Activated CD4-positive, alpha-beta T cell treated with anti-CD3 and anti-CD28 coated beads, Interleukin-2, amount 50 U/mL, for 1 hour (primary cell): ENCODE measurements around the gene SMAD2.

Experiments
- DNase-seq: peaks from one replicate; pipeline ENCODE4 v3.0.0-alpha.2; 2020

SMAD2 gene

DNA sequence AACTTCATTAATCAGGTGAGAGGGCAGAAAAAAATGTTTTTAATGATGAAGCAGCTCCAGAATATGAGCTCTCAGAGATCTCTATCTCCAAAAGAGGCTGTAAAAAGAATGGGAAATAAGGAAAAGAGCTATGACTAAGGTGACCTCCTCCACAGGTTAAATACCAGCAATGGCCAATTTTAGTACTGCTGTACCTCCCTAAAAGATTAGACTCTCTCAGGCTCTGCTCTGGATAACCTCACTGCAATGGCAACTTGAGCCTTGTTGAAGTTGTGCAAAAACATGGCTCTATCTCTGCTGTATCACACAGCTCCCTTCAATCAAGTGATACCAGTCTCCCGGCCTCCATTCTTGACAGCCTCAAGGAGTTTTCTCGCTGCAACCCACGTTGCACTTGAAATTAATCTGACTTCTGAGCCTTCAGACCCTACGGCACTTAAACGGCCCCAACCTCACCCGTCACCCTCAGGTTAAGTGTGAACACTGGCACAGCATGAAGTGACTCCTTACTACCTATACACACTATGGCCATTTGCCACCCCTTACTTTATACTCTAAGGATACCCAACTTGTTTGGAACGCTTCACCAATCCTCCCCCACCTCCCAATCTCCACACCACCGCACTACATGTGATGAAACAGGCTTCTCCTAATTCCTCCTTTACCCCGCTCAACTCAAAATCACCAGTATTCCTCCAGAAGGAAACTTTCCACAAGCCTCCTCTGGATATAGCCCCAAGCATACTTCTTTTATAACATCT is 36.3 kb downstream of the SMAD2 start:
- no peak for DNase-seq

DNA sequence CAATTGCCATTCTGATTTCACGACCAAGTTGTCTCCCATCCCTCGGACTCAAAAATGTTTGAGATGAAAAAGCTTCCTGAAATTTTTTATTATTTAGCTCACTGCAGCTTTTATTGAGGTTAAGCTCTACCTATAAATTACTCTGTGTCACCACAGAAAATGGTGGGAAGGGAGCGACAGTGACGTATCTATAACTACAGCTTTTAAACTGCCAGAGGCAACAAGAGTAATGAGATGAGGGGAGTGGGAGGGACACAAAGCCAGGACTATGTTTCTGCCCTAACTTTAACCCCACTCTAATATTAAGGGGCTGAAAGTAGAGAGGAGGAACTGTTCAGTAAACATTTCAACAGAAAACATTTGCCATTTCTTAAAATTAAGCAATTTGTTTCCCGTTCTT is 37.4 kb downstream of the SMAD2 start:
- DNase-seq: no peak

DNA sequence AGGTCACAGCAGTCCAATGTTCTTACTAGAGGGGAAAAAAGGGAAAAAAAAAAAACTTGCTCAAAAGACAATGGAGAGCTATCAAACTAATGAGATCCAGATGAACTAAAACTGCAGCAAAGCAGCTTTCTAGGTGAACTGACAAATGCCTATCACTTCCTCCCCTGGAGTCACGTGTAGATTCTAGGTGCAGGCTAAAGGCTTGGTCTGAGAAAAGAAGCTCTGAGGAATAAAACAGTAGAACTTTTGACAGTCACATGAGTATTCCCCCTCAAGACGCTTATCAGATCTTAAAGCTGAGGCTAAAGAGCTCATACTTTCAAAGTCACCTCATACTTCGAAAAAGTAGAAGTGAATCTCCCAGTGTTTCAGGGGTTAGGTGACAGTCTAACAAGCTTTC is 42.3 kb downstream of the SMAD2 start:
- DNase-seq: no peak

DNA sequence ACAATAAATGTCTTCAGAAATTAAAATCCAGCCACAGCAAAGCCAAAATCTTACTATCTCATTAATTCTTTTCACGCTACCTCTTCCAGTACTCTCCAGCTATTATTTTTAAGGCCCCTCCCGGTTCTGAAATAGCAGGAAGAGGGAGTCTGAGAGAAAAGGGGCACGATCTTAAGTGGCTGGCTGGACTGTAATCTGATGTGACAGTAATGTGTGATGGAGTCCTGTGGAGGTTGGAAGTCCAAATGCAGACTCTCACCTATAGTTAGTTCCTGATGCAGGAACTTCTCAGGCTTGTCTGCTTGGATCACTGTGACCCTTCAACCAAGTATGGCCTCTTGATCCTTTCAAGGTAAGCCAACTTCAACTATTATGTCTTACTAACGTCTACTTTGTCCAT is 43.2 kb downstream of the SMAD2 start:
- no peak for DNase-seq

DNA sequence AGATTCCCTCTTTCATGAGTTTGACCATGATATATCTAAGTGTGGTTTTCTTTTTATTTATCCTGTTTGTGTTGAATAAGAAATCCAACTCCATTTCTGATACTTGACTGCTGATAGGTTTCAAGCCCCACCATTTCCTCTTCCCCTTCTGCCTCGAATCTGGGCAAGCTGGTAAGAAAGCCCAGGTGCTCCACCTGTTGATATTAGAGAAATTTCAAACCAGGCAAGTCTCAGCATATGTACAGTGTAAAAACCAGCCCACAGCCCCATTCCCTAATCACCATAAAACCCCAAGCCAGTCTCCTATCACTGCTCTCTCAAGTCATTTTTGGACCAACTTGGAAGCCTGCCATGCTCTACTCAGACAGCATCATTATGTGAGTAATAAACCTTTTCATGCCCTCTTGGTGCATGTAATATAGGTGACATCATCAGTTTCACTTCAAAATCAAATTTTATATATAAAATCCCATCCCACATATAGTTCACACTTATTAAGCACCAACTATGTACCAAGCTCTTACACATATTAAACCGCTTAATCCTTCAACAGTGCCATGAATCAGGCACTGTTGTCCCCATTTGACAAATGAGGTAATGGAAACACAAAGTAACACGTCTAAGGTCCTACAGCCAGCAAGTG is 46.6 kb downstream of the SMAD2 start:
- no peak for DNase-seq

DNA sequence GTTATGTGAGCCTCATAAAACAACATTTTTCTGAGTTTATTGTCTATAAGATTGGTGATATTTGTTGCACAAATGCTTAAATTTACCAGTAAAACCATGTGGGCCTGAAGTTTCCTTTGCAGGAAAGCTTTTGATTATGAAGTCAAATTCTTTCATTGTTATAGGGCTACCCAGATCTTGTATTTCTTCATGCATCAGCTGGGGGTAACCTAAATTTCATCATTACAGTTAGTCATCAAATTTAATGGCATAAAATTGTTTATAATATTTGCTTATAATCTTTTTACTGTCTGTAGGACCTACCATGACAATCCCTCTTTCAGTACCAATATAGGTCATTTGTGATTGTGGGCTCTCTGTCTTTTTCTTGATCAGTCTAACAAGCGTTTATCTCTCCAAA is 47.8 kb downstream of the SMAD2 start:
- DNase-seq: no peak

DNA sequence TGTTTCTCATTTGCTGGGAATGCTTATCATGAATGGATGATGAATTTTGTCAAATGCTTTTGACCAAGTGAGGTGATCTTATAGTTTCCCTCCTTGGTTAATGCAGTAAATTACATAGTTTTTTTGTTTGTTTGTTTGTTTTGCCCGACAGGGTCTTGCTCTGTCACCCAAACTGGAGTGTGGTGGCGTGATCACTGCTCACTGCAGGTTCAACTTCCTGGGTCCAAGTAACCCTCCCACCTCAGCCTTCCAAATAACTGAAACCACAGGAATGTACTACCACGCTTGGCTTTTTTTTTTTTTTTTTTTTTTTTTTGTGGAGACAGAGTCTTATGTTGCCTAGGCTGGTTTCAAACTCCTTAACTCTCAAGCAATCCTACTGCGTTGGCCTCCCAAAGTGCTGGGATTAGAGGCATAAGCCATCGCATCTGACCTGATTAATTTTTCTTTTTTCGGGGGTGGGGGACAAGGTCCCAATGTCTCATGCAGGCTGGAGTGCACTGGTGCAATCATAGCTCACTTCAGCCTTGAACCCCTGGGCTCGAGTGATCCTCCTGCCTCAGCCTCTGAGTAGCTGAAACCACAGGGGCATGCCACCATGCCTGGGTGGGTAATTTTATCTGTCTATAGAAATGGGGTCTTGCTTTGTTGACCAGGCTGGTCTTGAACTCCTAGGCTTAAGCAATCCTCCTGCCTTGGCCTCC is 48.6 kb downstream of the SMAD2 start:
- no peak for DNase-seq

DNA sequence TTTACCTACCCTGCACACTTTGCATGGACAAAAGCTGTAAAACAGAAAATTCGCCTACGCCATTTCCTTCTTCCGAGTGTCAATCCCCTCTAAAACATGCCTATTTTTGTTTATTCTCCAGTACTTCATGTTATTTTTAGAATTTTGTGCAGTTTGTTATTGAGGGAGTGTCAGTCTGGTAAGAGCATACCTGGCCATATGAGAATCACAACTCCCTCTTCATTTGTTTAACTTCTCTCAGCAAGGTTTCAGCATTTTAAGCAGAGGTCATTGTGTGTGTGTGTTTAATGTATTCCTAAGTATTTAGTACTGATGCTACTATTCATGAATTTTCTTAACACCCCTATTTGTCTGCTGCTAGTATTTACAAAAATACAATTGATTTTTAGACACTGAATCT is 49.4 kb downstream of the SMAD2 start:
- DNase-seq: no peak

DNA sequence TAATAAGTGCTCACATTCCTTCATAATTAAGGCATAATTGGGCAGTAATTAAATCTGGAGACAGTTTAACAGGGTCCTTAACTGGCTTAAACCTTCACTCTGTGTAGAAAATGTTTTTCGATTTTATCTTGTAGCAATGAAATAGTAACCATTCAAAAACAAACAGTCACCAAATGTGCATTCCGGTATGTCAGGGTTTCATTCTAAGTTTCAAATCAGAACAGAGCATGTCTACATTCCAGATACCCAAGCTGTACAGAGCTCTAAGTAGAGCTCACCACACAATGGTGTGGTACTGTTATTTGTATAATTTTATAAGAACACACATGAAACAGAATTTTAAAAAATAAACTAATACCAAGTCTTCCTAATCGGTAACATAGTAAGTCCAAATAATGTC is 52.6 kb downstream of the SMAD2 start:
- DNase-seq: no peak

DNA sequence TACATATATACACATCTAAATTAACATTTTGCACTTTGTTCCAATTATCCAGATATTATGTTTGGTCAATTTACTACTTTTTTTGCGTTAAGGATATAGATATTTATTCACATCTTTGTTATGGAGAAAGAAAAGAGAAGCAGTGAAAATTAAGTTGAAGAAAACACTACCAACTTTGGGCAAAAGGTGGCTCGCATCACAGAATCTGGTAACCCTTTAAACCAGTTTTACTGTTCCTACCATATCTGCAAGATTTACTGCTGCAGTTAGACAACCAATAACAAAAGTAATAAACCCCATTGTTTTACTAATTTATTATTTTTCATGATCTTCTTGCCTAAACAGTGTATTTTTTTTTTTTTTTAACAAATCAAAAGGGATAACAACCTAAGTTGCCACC is 53.6 kb downstream of the SMAD2 start:
- DNase-seq: no peak

DNA sequence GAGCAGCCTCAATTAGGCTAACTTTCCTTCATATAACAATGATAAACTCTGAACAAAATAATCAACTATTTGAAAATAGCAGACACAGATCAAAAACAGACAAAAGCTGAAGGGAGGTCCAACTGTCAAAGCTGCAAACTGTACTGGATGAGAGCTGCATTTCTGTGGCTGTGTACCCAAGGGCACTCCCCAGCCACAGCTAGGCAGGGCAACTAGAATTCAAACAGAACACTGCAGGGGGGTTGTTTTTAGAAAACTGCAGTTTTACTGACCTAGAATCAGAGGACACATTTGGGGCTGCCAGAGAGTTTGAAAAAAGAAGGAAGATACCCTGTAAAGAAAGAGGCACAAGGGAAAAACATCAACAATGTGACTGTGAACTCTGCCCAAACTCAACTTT is 56.8 kb downstream of the SMAD2 start:
- DNase-seq: no peak

DNA sequence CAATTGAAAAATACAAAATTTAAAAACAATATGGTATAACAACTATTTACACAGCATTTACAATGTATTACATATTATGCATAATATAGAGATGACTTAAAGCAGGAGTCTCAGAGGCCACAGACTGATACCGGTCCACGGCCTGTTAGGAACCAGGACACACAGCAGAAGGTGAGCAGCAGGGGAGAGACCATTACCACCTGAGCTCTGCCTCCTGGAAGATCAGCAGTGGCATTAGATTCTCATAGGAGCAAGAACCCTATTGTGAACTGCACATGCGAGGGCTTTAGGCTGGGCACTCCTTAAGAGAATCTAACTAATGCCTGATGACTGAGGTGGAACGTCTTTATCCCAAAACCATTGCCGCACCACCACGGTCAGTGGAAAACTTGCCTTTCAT is 58.0 kb downstream of the SMAD2 start:
- DNase-seq: no peak

DNA sequence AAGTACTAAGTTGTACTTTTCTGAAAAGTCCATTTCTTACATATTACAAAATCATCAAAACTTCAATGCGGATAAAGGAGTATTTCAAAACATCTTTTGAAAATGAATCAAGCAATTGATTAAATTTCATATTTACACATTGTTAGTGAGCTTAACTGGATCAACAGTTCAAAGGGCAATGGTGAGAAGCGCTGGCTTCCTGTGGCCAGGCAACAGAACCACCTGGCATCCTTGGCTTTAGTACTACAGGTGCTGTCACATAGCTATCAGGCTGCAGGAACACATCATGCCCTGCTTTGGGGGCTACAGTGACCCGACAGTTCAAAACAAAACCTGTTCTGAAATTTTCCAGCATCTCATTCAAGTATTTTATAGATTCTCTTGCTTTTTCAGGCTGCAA is 59.2 kb downstream of the SMAD2 start:
- no peak for DNase-seq

DNA sequence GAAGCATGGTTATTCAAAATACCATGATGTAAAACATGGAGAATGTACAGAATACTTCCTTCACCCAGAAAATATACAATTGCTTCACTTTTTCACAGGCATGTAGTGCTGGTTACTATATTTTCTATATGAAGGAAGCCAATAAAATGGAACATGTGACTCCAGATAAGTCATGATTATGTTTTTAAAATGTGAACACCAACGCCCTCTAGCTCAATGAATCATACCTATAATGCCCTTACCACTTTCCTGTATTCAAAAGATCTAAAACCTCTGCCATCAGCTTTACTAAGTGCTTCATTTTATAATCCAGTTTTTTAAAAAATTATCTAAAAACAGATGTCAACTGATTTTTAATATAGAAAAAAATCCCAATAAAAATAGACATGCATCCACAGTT is 59.9 kb downstream of the SMAD2 start:
- no peak for DNase-seq

DNA sequence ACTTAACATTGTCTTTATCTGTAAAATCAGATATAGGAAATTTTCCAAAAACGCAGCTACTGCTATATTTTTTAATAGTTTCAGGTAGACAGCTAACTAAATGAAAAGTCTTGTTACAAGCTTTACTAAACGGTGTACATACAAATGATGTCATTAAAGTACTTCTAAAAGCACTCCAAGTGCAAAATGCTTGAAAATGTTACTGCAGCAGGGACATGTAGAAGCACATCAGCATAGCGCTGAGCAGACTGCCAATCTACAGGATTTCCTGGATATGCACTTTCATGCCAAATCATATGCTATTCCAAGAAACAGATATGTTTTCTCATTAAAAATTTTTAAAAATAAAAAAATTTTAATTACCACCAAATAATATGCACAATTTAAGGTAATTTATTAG is 61.7 kb downstream of the SMAD2 start:
- DNase-seq: no peak

DNA sequence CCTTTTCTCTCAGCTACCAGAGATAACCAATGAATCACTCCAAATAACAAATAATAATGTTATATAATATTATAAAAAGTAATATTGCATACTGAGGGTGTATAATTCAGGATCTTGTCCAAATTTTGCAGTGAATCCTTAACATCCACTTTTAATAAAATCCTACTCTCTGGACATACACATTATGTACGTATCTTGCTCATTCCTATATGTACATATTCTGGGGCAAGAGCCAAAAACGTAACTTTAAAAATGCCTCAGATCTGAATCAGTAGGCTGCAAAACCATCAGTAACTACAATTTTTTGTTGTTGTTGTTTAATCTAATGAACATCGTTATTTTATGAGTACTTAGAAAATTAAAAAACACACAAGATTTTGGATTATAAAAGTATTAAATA is 65.3 kb downstream of the SMAD2 start:
- DNase-seq: no peak

DNA sequence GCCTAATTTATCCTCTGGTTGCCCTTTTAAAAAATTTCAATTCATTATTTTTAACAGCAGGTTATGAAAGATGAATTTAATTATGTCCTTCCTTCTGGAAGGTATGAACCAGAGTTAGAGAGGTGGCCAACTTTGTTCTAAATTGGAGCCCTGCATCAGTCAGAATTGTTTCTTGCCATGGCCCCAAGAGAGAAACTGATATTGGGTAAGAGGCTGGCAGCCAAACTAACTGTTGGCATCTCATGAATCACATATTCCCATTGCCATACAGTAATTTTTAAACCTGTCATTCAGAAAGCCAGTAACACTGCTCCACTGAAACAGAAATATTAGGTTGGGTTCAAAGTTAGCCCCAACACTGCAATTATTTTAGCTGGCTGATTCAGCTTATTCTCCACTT is 67.4 kb downstream of the SMAD2 start:
- no peak for DNase-seq

DNA sequence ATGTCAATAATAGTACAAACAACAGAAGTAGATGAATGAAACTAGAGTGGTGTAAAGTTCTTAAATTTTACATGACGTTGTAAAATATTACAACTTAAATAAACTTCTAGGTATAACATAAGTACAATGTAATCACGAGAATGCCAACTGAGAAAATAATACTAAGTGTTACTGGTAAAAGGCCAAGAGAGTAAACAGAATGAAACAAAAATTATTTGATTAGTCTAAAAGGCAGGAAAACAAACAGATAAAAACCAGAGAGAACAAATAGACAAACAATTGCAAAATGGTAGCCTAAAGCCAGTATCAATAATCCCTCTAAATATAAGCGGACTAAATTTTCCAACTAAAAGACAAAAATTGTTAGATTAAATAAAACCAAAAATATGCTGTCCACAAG is 71.9 kb downstream of the SMAD2 start:
- no peak for DNase-seq

DNA sequence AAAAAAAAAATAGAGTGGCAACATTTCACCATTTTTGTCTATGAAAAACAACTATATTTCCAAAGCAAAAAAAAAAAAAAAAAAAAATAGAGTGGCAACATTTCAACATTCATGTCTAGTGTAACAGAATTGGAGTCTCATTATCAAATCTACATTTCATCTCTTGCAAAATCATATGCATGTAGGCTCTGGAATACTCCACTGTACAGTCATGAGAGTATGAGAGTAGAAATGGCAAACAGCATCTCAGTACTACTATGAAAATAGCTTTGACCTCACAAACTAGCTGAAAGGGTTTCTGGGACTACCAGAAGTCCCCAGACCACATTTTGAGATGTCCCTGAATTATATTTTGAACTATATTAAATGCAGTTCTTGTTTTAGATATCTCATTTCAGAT is 82.8 kb downstream of the SMAD2 start:
- DNase-seq: no peak

DNA sequence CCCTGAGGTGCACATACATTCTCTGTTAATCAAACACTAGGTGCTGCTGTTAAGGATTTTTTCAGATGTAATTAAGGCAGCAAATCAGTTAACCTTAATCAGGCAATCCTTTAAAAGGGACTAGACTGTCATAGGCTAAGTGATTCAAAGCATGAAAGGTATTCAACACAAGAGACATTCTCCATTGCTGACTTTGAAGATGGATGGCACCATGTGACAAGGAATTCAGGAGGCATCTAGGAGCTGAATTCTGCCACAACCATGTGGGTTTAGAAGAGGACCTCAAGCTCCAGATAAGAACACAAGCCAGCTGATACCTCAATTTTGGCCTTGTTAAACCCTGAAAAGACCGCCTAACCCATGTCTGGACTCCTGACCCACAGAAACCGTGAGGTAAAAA is 84.0 kb downstream of the SMAD2 start:
- no peak for DNase-seq

DNA sequence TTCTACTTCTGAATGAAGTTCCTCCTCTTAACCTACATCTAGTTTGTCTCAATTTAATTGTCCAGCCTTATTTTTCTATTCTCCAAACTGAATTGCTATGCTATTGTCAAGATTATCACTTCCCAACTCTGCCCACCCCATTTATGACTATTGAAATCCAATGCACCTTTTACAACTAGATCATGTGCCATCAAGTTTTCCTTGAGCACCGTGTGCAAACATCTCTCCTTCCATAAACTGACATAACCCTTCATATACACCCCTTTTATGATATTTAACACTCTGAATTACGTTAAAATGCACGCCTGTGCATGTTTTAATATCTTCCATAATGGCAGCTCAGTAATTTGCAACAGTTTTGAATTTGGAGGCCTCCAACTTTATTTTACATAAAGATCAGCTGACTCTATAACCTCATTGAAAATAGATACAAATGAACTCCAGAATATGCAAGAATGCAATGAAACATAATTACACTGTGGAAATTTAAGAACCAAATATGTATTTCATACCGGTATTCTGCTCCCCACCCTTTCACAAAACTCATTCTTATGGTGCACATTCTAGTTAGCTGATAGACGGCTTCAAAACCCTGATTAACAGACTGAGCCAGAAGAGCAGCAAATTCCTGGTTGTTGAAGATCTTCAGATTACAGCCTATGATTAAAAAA is 85.5 kb downstream of the SMAD2 start:
- DNase-seq: no peak

DNA sequence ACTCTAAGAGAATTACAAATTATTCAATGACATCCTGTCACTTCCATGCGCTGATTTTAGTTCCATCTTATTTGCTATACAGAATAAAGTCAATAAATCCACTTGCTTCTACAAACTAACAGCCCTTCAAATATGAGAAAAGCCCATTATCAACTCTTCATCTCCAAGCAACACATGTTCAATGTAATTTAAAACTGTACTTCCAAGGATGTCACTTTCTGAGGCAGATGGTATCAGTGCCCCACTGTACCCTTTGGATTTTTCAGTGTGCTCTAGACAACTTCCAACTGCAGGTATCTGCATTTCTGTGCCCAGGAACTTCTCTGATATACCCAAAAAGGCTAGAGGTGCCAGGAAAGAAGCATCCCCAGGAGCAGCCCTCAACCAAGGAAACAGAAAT is 87.6 kb downstream of the SMAD2 start:
- DNase-seq: no peak

DNA sequence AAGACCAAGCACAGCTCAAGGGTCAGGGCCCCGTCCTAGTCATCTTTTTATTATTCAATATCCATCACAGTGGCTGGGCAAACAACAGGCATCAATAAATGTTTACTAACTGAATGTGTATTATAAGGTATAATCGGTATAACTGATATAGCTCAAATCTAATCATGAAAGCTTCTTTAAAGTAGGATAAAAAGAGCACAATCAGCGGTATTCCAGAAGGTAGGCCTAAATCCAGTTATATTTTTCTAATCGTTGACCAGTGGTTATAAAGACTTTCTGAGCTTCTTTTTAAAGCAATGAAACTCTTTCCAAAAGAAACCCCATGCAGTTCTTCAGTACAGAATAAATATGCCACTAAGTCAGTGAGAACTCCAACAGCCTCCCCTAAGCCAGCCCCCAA is 92.1 kb downstream of the SMAD2 start:
- DNase-seq: no peak

DNA sequence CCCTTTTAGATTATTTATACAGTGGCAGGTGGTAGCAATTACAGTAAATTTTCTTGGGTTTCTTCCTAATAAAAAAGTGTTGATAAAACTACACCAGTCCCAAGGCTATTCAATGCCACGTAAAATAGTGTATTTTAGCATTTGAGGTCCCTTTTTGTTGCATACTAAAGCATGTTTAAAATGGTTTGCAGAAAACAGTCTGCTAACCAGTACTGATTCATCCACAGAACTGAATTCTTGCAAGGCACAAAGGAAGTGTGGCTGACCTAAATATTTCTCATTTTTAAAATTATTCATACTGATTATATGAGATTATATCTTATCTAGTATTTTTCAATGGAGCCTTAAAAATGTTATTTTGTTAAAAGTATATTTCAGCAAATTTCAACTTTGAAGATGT is 98.1 kb downstream of the SMAD2 start:
- DNase-seq: no peak
